ENCODE measurements around the gene LARGE2. TPM values are rescaled to one million over a fixed set of nuclear protein-coding genes. Genes with fewer than 3 reads are reported as not detected.

Gene LARGE2
- total and polyA plus RNA-seq, 2 of the 13 experiments (the other 11 are each of a cell fraction or from before 2014, with no cell fraction given), result 8.5 to 21.6 TPM

DNA sequence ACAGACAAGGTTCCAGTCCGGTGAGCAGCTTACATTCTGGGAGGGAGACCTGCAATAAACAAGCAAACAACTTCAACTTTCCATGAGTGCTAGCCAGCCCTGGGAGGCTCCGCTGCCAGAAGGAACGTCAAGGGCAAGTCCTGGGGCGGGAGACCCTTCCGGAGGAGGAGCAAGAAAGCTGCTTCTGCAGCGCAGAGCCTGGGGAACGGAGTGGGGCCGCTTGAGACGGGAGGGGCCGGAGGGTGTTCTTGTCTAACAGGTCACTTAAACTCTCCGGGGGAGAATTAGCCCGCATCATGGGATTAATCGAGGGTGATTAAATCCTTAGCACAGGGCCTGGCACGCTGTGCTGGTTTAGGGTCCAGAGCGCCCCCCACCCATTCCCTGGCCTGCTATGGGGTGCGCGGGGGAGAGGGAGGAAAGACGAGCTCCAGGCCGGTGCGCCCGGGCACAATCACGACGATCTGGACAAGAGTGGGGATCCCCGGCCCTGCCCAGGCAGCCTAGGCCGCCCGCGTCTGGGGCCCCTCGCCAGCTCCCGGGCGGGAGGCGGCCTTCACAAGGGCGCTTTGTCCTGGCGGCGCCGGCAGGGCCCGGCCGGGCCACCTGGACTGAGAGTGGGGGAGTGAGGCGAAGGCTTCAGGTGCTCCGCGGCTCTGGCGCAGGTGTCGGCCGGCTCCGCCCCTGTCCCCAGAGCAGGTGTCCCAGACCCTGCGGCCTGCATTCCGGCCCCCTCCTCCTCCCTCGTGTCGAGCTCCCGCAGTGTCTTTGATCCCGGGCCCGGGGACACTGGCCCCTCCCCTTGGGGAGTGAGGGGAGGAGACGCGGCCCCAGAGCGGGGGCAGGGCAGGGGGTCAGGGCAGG, 663 bp upstream of the LARGE2 start (continued):
- TF ChIP-seq MYPOP (CRISPR knock-in tag; IDR thresholded peaks at IDR 0.05) (0 out of 2 replicates have a peak, but pooled peaks have one; percentile 22), MED8 (CRISPR knock-in tag; IDR thresholded peaks at IDR 0.05; ENCODE audit: insufficient replicate concordance) (peak; percentile 39), ZNF180 (CRISPR knock-in tag; IDR thresholded peaks at IDR 0.05; ENCODE audit: borderline replicate concordance, low read depth) (no peak), MTF2 (CRISPR knock-in tag; IDR thresholded peaks at IDR 0.05; ENCODE audit: borderline replicate concordance) (no peak), ZNF776 (CRISPR knock-in tag; IDR thresholded peaks at IDR 0.05) (no peak), ZNF263 (CRISPR knock-in tag; IDR thresholded peaks at IDR 0.05) (peak; percentile 41; the same call in 1 of the 2 replicates), PPARG (CRISPR knock-in tag; conservative IDR thresholded peaks at IDR 0.05) (no peak), ZSCAN31 (CRISPR knock-in tag; IDR thresholded peaks at IDR 0.05; ENCODE audit: low read depth) (no peak), CHCHD3 (CRISPR knock-in tag; IDR thresholded peaks at IDR 0.05) (no peak), ZNF326 (CRISPR knock-in tag; IDR thresholded peaks at IDR 0.05; ENCODE audit: borderline replicate concordance) (no peak), NKX3-1 (CRISPR knock-in tag; IDR thresholded peaks at IDR 0.05) (no peak), GATAD2A (CRISPR knock-in tag; IDR thresholded peaks at IDR 0.05) (0 out of 2 replicates have a peak, but pooled peaks have one; percentile 22), ZNF670 (CRISPR knock-in tag; IDR thresholded peaks at IDR 0.05; ENCODE audit: borderline replicate concordance) (no peak), ZBTB8A (CRISPR knock-in tag; IDR thresholded peaks at IDR 0.05; ENCODE audit: borderline replicate concordance, low read depth) (no peak), YEATS4 (CRISPR knock-in tag; IDR thresholded peaks at IDR 0.05; ENCODE audit: borderline replicate concordance) (0 out of 2 replicates have a peak, but pooled peaks have one; percentile 34), FOXA3 (CRISPR knock-in tag; IDR thresholded peaks at IDR 0.05) (peak; percentile 15; the same call in 1 of the 2 replicates), ZNF720 (CRISPR knock-in tag; IDR thresholded peaks at IDR 0.05) (no peak), ZSCAN30 (CRISPR knock-in tag; IDR thresholded peaks at IDR 0.05) (no peak), CEBPG (CRISPR knock-in tag; IDR thresholded peaks at IDR 0.05) (no peak)
- TF ChIP-seq, protein P1, sequence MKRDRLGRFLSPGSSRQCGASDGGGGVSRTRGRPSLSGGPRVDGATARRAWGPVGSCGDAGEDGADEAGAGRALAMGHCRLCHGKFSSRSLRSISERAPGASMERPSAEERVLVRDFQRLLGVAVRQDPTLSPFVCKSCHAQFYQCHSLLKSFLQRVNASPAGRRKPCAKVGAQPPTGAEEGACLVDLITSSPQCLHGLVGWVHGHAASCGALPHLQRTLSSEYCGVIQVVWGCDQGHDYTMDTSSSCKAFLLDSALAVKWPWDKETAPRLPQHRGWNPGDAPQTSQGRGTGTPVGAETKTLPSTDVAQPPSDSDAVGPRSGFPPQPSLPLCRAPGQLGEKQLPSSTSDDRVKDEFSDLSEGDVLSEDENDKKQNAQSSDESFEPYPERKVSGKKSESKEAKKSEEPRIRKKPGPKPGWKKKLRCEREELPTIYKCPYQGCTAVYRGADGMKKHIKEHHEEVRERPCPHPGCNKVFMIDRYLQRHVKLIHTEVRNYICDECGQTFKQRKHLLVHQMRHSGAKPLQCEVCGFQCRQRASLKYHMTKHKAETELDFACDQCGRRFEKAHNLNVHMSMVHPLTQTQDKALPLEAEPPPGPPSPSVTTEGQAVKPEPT (CRISPR knock-in tag; IDR thresholded peaks at IDR 0.05; ENCODE audit: low read depth), result no peak
- TF ChIP-seq, protein P2, sequence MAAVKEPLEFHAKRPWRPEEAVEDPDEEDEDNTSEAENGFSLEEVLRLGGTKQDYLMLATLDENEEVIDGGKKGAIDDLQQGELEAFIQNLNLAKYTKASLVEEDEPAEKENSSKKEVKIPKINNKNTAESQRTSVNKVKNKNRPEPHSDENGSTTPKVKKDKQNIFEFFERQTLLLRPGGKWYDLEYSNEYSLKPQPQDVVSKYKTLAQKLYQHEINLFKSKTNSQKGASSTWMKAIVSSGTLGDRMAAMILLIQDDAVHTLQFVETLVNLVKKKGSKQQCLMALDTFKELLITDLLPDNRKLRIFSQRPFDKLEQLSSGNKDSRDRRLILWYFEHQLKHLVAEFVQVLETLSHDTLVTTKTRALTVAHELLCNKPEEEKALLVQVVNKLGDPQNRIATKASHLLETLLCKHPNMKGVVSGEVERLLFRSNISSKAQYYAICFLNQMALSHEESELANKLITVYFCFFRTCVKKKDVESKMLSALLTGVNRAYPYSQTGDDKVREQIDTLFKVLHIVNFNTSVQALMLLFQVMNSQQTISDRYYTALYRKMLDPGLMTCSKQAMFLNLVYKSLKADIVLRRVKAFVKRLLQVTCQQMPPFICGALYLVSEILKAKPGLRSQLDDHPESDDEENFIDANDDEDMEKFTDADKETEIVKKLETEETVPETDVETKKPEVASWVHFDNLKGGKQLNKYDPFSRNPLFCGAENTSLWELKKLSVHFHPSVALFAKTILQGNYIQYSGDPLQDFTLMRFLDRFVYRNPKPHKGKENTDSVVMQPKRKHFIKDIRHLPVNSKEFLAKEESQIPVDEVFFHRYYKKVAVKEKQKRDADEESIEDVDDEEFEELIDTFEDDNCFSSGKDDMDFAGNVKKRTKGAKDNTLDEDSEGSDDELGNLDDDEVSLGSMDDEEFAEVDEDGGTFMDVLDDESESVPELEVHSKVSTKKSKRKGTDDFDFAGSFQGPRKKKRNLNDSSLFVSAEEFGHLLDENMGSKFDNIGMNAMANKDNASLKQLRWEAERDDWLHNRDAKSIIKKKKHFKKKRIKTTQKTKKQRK (IDR thresholded peaks at IDR 0.05; ENCODE audit: low read length), result no peak
- TF ChIP-seq, protein P3, sequence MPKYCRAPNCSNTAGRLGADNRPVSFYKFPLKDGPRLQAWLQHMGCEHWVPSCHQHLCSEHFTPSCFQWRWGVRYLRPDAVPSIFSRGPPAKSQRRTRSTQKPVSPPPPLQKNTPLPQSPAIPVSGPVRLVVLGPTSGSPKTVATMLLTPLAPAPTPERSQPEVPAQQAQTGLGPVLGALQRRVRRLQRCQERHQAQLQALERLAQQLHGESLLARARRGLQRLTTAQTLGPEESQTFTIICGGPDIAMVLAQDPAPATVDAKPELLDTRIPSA (CRISPR knock-in tag; IDR thresholded peaks at IDR 0.05; ENCODE audit: borderline replicate concordance), result no peak

Measured in HepG2 (cell line).